ENCODE data around the gene RNF130. TPM values are rescaled to one million over a fixed set of nuclear protein-coding genes. Genes with fewer than 3 reads are reported as not detected.

Gene RNF130
- total and polyA plus RNA-seq, 2 of the 13 experiments (the other 11 are each of a cell fraction or from before 2014, with no cell fraction given), result 28.2 to 28.3 TPM

GRCh38 chr5:179908528-179908927, 163.0 kb downstream of the RNF130 start (continued):
- TF ChIP-seq, protein P1, sequence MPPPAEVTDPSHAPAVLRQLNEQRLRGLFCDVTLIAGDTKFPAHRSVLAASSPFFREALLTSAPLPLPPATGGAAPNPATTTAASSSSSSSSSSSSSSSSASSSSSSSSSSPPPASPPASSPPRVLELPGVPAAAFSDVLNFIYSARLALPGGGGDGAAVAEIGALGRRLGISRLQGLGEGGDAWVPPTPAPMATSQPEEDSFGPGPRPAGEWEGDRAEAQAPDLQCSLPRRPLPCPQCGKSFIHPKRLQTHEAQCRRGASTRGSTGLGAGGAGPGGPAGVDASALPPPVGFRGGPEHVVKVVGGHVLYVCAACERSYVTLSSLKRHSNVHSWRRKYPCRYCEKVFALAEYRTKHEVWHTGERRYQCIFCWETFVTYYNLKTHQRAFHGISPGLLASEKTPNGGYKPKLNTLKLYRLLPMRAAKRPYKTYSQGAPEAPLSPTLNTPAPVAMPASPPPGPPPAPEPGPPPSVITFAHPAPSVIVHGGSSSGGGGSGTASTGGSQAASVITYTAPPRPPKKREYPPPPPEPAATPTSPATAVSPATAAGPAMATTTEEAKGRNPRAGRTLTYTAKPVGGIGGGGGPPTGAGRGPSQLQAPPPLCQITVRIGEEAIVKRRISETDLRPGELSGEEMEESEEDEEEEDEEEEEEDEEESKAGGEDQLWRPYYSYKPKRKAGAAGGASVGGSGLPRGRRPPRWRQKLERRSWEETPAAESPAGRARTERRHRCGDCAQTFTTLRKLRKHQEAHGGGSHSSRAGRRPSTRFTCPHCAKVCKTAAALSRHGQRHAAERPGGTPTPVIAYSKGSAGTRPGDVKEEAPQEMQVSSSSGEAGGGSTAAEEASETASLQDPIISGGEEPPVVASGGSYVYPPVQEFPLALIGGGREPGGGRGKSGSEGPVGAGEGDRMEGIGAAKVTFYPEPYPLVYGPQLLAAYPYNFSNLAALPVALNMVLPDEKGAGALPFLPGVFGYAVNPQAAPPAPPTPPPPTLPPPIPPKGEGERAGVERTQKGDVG (CRISPR knock-in tag; IDR thresholded peaks at IDR 0.05; ENCODE audit: borderline replicate concordance), result peak; percentile 68; the same call in 1 of the 2 replicates
- TF ChIP-seq XRCC5 (optimal IDR thresholded peaks at IDR 0.05; ENCODE audit: low read length), result peak; percentile 74
- TF ChIP-seq, protein P2, sequence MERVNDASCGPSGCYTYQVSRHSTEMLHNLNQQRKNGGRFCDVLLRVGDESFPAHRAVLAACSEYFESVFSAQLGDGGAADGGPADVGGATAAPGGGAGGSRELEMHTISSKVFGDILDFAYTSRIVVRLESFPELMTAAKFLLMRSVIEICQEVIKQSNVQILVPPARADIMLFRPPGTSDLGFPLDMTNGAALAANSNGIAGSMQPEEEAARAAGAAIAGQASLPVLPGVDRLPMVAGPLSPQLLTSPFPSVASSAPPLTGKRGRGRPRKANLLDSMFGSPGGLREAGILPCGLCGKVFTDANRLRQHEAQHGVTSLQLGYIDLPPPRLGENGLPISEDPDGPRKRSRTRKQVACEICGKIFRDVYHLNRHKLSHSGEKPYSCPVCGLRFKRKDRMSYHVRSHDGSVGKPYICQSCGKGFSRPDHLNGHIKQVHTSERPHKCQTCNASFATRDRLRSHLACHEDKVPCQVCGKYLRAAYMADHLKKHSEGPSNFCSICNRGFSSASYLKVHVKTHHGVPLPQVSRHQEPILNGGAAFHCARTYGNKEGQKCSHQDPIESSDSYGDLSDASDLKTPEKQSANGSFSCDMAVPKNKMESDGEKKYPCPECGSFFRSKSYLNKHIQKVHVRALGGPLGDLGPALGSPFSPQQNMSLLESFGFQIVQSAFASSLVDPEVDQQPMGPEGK (CRISPR knock-in tag; IDR thresholded peaks at IDR 0.05), result 0 out of 2 replicates have a peak, but pooled peaks have one; percentile 12
- TF ChIP-seq, protein P3, sequence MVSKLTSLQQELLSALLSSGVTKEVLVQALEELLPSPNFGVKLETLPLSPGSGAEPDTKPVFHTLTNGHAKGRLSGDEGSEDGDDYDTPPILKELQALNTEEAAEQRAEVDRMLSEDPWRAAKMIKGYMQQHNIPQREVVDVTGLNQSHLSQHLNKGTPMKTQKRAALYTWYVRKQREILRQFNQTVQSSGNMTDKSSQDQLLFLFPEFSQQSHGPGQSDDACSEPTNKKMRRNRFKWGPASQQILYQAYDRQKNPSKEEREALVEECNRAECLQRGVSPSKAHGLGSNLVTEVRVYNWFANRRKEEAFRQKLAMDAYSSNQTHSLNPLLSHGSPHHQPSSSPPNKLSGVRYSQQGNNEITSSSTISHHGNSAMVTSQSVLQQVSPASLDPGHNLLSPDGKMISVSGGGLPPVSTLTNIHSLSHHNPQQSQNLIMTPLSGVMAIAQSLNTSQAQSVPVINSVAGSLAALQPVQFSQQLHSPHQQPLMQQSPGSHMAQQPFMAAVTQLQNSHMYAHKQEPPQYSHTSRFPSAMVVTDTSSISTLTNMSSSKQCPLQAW (CRISPR knock-in tag; IDR thresholded peaks at IDR 0.05), result peak; percentile 36; the same call in 1 of the 2 replicates
- TF ChIP-seq FOSL2 (CRISPR knock-in tag; IDR thresholded peaks at IDR 0.05), result no peak
- no peak for TF ChIP-seq NRL (CRISPR knock-in tag; IDR thresholded peaks at IDR 0.05; ENCODE audit: borderline replicate concordance)
- TF ChIP-seq, protein P4, sequence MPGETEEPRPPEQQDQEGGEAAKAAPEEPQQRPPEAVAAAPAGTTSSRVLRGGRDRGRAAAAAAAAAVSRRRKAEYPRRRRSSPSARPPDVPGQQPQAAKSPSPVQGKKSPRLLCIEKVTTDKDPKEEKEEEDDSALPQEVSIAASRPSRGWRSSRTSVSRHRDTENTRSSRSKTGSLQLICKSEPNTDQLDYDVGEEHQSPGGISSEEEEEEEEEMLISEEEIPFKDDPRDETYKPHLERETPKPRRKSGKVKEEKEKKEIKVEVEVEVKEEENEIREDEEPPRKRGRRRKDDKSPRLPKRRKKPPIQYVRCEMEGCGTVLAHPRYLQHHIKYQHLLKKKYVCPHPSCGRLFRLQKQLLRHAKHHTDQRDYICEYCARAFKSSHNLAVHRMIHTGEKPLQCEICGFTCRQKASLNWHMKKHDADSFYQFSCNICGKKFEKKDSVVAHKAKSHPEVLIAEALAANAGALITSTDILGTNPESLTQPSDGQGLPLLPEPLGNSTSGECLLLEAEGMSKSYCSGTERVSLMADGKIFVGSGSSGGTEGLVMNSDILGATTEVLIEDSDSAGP (CRISPR knock-in tag; IDR thresholded peaks at IDR 0.05; ENCODE audit: borderline replicate concordance), result peak; percentile 62; the same call in 1 of the 2 replicates
- no peak for TF ChIP-seq MAF1 (CRISPR knock-in tag; IDR thresholded peaks at IDR 0.05; ENCODE audit: borderline replicate concordance)
- TF ChIP-seq, protein P5, sequence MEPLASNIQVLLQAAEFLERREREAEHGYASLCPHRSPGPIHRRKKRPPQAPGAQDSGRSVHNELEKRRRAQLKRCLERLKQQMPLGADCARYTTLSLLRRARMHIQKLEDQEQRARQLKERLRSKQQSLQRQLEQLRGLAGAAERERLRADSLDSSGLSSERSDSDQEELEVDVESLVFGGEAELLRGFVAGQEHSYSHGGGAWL (CRISPR knock-in tag; IDR thresholded peaks at IDR 0.05), result no peak
- 0 out of 2 replicates have a peak, but pooled peaks have one; percentile 7 for TF ChIP-seq ZMYM4 (CRISPR knock-in tag; IDR thresholded peaks at IDR 0.05)
- TF ChIP-seq, protein P6, sequence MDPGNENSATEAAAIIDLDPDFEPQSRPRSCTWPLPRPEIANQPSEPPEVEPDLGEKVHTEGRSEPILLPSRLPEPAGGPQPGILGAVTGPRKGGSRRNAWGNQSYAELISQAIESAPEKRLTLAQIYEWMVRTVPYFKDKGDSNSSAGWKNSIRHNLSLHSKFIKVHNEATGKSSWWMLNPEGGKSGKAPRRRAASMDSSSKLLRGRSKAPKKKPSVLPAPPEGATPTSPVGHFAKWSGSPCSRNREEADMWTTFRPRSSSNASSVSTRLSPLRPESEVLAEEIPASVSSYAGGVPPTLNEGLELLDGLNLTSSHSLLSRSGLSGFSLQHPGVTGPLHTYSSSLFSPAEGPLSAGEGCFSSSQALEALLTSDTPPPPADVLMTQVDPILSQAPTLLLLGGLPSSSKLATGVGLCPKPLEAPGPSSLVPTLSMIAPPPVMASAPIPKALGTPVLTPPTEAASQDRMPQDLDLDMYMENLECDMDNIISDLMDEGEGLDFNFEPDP (CRISPR knock-in tag; conservative IDR thresholded peaks at IDR 0.05), result 0 out of 2 replicates have a peak, but pooled peaks have one; percentile 65
- no peak for TF ChIP-seq RERE (CRISPR knock-in tag; IDR thresholded peaks at IDR 0.05; ENCODE audit: low read depth)
